ENCODE data around the gene CHMP6.

DNA sequence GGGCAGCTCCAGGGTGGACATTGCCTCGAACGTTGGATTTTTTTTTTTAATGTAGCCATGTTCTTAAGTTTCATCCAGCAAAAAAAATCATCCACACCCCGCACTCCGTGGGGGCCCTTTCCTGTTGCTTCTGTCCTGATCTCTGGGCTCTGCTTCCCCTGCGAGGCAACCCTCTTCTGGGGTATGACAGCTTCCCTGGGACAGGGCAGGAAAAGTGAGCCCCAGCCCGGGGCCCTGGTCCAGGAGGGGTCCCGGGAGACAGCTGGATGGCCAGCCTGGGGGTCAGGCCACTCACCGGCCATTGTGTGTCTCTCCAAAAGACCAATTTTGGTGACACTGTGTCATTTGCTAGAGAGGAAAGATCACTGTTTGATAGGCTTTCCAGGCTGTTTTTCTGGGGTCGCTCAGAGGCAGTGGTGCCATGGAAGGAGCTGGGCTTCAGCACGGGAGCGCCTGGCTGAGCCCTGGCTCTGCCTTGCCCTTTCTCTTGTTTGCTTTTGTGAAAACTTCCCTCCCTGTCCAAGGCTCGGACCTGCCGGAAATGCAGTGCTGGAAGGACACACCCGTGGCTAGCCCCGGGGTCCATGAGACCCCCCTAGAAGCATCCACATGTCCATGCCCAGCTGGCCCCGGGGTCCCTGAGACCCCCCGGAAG, 41.0 kb upstream of the CHMP6 start:
- TF ChIP-seq, protein P1, sequence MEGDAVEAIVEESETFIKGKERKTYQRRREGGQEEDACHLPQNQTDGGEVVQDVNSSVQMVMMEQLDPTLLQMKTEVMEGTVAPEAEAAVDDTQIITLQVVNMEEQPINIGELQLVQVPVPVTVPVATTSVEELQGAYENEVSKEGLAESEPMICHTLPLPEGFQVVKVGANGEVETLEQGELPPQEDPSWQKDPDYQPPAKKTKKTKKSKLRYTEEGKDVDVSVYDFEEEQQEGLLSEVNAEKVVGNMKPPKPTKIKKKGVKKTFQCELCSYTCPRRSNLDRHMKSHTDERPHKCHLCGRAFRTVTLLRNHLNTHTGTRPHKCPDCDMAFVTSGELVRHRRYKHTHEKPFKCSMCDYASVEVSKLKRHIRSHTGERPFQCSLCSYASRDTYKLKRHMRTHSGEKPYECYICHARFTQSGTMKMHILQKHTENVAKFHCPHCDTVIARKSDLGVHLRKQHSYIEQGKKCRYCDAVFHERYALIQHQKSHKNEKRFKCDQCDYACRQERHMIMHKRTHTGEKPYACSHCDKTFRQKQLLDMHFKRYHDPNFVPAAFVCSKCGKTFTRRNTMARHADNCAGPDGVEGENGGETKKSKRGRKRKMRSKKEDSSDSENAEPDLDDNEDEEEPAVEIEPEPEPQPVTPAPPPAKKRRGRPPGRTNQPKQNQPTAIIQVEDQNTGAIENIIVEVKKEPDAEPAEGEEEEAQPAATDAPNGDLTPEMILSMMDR (IDR thresholded peaks at IDR 0.05 in 8 of 11, conservative IDR thresholded peaks at IDR 0.05 in 3 of 11): no peak
- TF ChIP-seq POLR2A (IDR thresholded peaks at IDR 0.05): no peak
- no peak for TF ChIP-seq POLR2AphosphoS5 (IDR thresholded peaks at IDR 0.05)
